GM12873 (cell line): ENCODE measurements around the gene ESD.

ENCODE experiments used
- TF ChIP-seq, protein P1 (sequence below): IDR thresholded peaks from 2 replicates; pipeline ENCODE4 v1.5.1; 2012; ENCODE audit warnings: low read depth, mild to moderate bottlenecking, moderate library complexity, low read length, control low read depth; ENCODE audit not compliant: insufficient read depth; ENCODE audit errors: missing control alignments

Gene ESD

DNA sequence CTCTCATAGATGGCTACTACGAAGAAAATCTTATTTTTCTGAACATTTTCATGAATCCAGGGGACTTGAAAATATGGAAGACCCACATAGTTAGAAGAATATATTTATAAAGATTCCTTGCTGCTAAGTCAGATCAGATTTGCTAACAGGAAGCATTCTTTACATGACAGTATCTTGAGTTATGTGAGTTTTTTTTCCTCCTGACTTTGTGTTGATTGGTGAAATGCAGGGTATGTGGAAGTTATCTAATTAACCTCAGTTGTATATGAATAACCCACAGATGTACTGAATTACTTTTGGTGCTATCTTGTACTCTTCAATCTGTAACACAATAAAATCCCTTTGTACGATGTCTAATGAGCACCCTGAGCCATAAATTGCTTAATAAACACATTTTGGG, 53.8 kb downstream of the ESD start:
- TF ChIP-seq, protein P1, sequence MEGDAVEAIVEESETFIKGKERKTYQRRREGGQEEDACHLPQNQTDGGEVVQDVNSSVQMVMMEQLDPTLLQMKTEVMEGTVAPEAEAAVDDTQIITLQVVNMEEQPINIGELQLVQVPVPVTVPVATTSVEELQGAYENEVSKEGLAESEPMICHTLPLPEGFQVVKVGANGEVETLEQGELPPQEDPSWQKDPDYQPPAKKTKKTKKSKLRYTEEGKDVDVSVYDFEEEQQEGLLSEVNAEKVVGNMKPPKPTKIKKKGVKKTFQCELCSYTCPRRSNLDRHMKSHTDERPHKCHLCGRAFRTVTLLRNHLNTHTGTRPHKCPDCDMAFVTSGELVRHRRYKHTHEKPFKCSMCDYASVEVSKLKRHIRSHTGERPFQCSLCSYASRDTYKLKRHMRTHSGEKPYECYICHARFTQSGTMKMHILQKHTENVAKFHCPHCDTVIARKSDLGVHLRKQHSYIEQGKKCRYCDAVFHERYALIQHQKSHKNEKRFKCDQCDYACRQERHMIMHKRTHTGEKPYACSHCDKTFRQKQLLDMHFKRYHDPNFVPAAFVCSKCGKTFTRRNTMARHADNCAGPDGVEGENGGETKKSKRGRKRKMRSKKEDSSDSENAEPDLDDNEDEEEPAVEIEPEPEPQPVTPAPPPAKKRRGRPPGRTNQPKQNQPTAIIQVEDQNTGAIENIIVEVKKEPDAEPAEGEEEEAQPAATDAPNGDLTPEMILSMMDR: no peak

DNA sequence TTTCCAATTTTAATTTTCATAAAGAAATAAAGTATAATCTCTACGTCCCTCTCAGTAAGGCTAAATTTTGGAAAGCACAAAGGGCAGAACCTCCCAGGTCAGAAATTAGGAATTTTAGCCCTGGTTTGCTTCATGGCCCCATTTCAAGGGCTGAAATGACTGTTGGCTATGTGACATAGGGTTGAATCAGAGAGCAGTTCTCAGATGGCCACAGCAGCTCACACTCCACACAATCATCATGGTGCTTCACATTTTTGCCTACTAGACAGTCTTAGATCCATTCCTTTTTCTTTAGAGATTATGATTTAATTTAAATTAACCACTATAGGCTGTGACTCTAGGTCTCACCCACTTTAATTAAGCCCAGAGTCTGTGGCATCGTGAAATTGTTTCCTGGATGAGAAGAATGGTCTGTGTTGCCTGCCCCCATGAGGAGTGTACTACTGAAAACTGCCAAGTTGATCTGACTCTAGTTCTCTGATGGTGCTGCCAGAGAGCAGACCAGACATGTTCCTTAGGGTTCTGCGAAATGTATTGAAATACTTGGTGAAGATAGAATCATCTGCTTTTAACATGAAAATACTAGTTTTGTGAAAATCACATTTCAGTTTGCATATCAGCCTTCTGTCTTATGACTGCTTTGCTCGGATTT, 57.4 kb downstream of the ESD start:
- TF ChIP-seq, protein P1: no peak

DNA sequence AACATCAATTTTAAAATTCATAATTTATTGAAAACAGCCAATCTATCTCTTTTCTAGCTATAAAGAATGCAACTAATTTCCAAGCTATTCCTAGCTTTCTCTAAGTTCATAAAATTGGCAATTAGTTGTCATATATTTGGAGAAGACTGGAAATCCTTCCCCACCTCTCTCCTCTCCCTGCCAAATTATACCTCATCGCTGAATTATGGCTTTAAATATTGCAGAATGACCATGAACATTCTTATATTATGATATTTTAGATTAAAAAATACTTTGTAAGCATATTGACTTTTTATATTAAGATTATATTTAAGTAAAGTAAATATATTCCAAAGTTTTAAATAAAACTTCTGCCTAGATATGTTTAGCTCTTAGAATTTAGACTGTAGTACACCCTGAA, 58.2 kb downstream of the ESD start:
- TF ChIP-seq, protein P1: no peak

DNA sequence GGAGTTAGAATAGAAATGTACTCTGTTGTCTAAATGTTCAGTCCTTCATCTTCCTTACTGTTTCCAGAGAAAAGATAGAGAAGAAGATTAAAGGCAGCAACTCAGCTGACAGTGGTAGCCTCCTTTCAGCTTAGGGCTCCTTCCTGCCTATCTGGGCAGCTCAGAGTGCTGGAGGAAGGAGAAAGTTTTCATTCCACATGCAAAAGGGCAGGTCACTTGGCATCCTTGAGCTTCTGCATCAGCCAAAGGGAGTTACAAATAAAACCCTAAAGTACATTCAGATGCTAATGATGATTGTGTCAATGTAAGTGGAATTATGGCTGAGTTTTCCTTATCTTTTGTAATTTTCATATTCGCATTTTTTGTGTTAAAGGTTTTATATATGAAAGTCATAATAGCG, 58.9 kb downstream of the ESD start:
- TF ChIP-seq, protein P1: no peak

DNA sequence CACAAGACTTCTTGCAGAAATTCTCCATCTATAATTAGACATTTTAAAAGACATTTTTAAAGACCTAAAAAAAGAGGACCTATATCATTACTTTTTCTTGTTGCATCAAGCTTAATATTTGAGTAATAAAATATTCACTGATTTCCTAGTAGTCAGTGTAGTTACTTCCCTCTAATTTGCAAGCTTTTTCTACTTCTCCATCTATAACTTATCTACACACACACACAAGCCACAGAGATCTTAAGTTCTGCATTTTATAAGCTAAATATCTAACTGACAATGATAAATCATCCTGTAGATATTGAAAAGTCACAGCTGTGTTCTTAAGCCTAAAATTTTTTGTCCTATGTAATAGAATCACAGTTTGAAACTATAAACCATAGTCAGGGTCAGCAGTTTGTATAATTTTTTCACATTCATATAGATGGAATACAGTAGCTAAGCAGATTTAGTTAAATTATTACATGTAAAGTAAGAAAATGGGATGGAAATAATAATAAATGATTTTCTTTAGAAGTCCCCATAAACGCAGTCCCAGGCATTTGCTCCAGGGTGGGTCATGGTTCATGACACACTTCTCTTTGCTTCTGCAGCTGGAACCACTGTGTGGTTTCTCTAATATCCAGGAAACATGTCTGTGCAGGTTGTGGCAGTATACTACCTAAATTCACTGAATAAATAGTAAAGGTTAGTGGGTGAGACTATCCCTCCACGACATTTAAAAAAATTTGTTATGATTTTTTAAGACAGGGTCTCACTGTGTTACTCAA, 60.2 kb downstream of the ESD start:
- TF ChIP-seq, protein P1: no peak

DNA sequence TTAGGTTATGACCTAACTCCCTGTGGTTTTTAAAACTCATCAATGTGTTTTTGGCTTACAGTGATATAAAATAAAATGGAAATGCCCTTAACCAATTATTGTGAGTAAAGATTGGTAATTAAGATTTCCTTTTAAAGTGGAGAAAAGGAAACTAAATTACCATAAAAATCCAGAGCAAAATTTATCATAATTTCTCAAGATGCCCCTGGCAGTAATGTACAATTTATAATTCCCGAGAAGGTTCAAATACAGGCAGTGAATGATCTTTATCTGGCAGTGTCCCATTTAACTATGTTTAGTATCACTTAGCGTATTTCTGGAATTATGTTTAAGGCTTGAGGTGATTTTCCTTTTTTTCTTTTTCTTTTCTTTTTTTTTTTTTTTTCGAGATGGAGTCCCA, 61.5 kb downstream of the ESD start:
- TF ChIP-seq, protein P1: no peak

DNA sequence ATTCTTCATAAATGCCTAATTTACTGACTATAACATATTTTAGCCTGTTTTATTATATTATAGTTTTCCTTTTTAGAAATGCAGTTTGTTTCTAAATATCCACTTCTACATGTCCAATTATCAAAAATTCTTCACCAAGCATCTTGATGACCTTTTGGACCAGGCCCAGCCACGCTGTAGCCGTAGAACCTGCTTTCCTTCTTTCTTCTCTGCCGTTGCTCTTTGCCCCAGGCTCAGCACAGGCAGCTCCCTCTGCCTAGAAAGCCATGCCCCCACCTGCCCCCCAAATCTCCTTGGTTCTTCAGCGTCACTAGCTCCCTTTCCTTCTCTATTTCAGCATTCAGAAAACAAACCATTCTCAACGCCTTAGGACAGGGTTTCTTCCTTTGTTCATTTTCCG, 65.4 kb downstream of the ESD start:
- TF ChIP-seq, protein P1: no peak
